HepG2 (cell line): ENCODE results near the gene ZNF32. TPM values are rescaled to one million over a fixed set of nuclear protein-coding genes. Genes with fewer than 3 reads are reported as not detected.

ENCODE experiments used
- ATAC-seq: fragments of 200-7000 bp; cut with Tn5 transposase; 3 replicates; pipeline ENCODE4 v1.9.1; 2020; ENCODE audit warnings: mild to moderate bottlenecking, moderate library complexity
- BruUV-seq: library from RNA; stranded (reverse); fragments of 400-500 nt; replicated peaks from 2 replicates; lab custom pipeline; 2021; lab: Mats Ljungman, UMichigan
- CTCF ChIA-PET: fragments of 300-600 bp; formaldehyde crosslinking; extraction: SDS; loops from one replicate; lab custom pipeline; 2021; ENCODE audit warnings: low total read pairs, inconsistent platforms, low intra/inter-chr PET ratio; lab: Yijun Ruan, JAX
- POLR2A ChIA-PET: fragments of 350-600 bp; sonication (Branson Sonifier 250); formaldehyde crosslinking; loops from one replicate; lab custom pipeline; 2020; ENCODE audit warnings: antibody characterized with exemption, inconsistent platforms; lab: Yijun Ruan, JAX
- DNase-seq: peaks from one replicate; pipeline ENCODE4 v3.0.0-alpha.2; 2015; ENCODE audit warnings: low spot score
- FAIRE-seq: peaks from 3 replicates; lab custom pipeline; 2011; peaks lifted over from hg19 to GRCh38; lab: Jason Lieb, UNC
- H2AFZ ChIP-seq: one replicate; pipeline ENCODE4 v1.6.1; 2011; ENCODE audit warnings: low read length, inconsistent platforms
- H3K27ac ChIP-seq: fragments of 300-600 bp; 3 replicates; pipeline ENCODE4 v1.8.0; 2011; ENCODE audit warnings: mixed run types, mild to moderate bottlenecking, mixed read lengths, low read length, inconsistent platforms; ENCODE audit not compliant: insufficient read depth; ENCODE audit errors: extremely low read length
- H3K27me3 ChIP-seq, 2 experiments: fragments of 200-600 bp in 1 of 2; 2 replicates in 1 of 2; 3 replicates in 1 of 2; pipeline versions ENCODE4 v1.6.0 to v1.8.0; 2011; ENCODE audit warnings: low read length in 2 of 2, mild to moderate bottlenecking in 2 of 2, moderate library complexity in 2 of 2, inconsistent platforms in 1 of 2; ENCODE audit not compliant: insufficient read depth in 2 of 2, control insufficient read depth in 1 of 2
- H3K36me3 ChIP-seq, 2 experiments: fragments of 200-600 bp in 1 of 2; replicated peaks in 1 of 2; 2 replicates in 1 of 2; 3 replicates in 1 of 2; pipeline versions ENCODE4 v1.5.1 to v1.8.0; 2011; ENCODE audit warnings: low read length in 2 of 2, inconsistent platforms in 1 of 2; ENCODE audit not compliant: insufficient read depth in 2 of 2, control insufficient read depth in 1 of 2
- H3K4me1 ChIP-seq: 2 replicates; pipeline ENCODE4 v1.5.1; 2012; ENCODE audit warnings: low read length, inconsistent platforms; ENCODE audit not compliant: insufficient read depth
- H3K4me2 ChIP-seq: 2 replicates; pipeline ENCODE4 v1.6.0; 2011; ENCODE audit warnings: low read depth, low read length, inconsistent platforms
- H3K4me3 ChIP-seq, 3 experiments: fragments of 200-600 bp in 1 of 3; sonication (generic), shearing (Covaris generic) in 1 of 3; replicated peaks in 1 of 3; 2 replicates each; pipeline ENCODE4 v1.5.1; 2011 to 2016; ENCODE audit warnings: low read length in 3 of 3, inconsistent platforms in 2 of 3, low read depth in 2 of 3, mild to moderate bottlenecking in 2 of 3, control low read depth in 1 of 3, mixed read lengths in 1 of 3; ENCODE audit not compliant: insufficient read depth in 1 of 3
- H3K79me2 ChIP-seq: one replicate; pipeline ENCODE4 v1.6.1; 2011; ENCODE audit warnings: low read length, inconsistent platforms; ENCODE audit not compliant: insufficient read depth
- H3K9ac ChIP-seq: 2 replicates; pipeline ENCODE4 v1.6.0; 2011; ENCODE audit warnings: mild to moderate bottlenecking, low read depth, low read length, inconsistent platforms; ENCODE audit not compliant: insufficient read depth
- H3K9me3 ChIP-seq: 2 replicates; pipeline ENCODE4 v1.5.1; 2012; ENCODE audit warnings: mild to moderate bottlenecking, low read length
- H4K20me1 ChIP-seq: 2 replicates; pipeline ENCODE4 v1.6.0; 2011; ENCODE audit warnings: inconsistent platforms, mild to moderate bottlenecking, low read length, moderate library complexity; ENCODE audit not compliant: insufficient read depth
- GATAD2A ChIP-seq: IDR thresholded peaks from 2 replicates; pipeline ENCODE4 v1.6.1; 2016
- KDM2A ChIP-seq: sonication (generic); formaldehyde crosslinking; IDR thresholded peaks from 2 replicates; pipeline ENCODE4 v1.4.0; 2020; ENCODE audit warnings: low read depth, missing genetic modification reagents, borderline replicate concordance
- NONO ChIP-seq, 2 experiments: fragments of 450-650 bp in 1 of 2; sonication (generic) in 1 of 2; formaldehyde crosslinking in 1 of 2; IDR thresholded peaks in 1 of 2; conservative IDR thresholded peaks in 1 of 2; 2 replicates each; pipeline versions ENCODE4 v1.6.1 to v1.8.0; 2017 to 2022; ENCODE audit warnings: mild to moderate bottlenecking in 1 of 2, missing genetic modification reagents in 1 of 2, moderate library complexity in 1 of 2
- SMAD9 ChIP-seq: sonication (generic); formaldehyde crosslinking; IDR thresholded peaks from 2 replicates; pipeline ENCODE4 v1.5.1; 2020; ENCODE audit warnings: mild to moderate bottlenecking, missing genetic modification reagents
- SUZ12 ChIP-seq: fragments of 150-350 bp; IDR thresholded peaks from 2 replicates; pipeline ENCODE4 v1.6.1; 2014; ENCODE audit warnings: low read depth, low read length
- ZNF33B ChIP-seq: sonication (generic); formaldehyde crosslinking; IDR thresholded peaks from 2 replicates; pipeline ENCODE4 v1.5.1; 2020; ENCODE audit warnings: mild to moderate bottlenecking, missing genetic modification reagents
- WGBS: methylation state at CpG from one replicate; pipeline ENCODE4 v1.1.6; 2017; ENCODE audit warnings: low lambda C conversion rate; 5-methylcytosine and 5-hydroxymethylcytosine counted together
- in situ Hi-C: cut with HindIII; loops from 2 replicates; pipeline ENCODE4 v1.10.0; 2017; ENCODE audit warnings: low pct_unique_long_range_greater_than_20kb; ENCODE audit not compliant: extremely low pct_ligation_motif_present
- intact Hi-C: fragments of 100-400 bp; cut with micrococcal nuclease; formaldehyde crosslinking; loops from one replicate; pipeline ENCODE4 v1.10.0; 2022; ENCODE audit not compliant: unreplicated experiment
- polyA plus RNA-seq, 8 experiments: library from polyadenylated mRNA; depleted of rRNA in 3 of 8; stranded (reverse) in 7 of 8; unstranded in 1 of 8; fragments of >200 nt; fragmentation: Illumina TruSeq in 4 of 8; extraction: Trizol in 4 of 8; gene quantifications; 2 replicates each; pipeline versions ENCODE4 v1.2.1 to v1.2.3, GENCODE V29; 2011 to 2016; ENCODE audit warnings: low read depth in 4 of 8, missing spikeins in 1 of 8, mixed read lengths in 1 of 8; ENCODE audit not compliant: insufficient read depth in 1 of 8
- total RNA-seq, 5 experiments: library from RNA; depleted of rRNA; stranded (reverse); fragments of >200 nt; fragmentation: Illumina TruSeq; extraction: Trizol; gene quantifications; 2 replicates each; pipeline ENCODE4 v1.2.3, GENCODE V29; 2016; ENCODE audit warnings: low read depth in 1 of 5
- TF ChIP-seq, protein P1 (sequence below): sonication (generic); formaldehyde crosslinking; IDR thresholded peaks from 2 replicates; pipeline ENCODE4 v1.8.0; 2023; ENCODE audit warnings: mild to moderate bottlenecking, missing genetic modification reagents
- TF ChIP-seq, protein P2 (sequence below): IDR thresholded peaks from 2 replicates; pipeline ENCODE4 v1.6.1; 2016; ENCODE audit warnings: mild to moderate bottlenecking, missing biosample characterization, missing genetic modification reagents
- TF ChIP-seq, protein P3 (sequence below): sonication (generic); formaldehyde crosslinking; IDR thresholded peaks from 2 replicates; pipeline ENCODE4 v1.8.1; 2023; ENCODE audit warnings: mild to moderate bottlenecking, moderate library complexity, missing genetic modification reagents

ZNF32 gene
- total and polyA plus RNA-seq, 2 of the 13 experiments (the other 11 are each of a cell fraction or from before 2014, with no cell fraction given) = 12.5 to 16.9 TPM

DNA sequence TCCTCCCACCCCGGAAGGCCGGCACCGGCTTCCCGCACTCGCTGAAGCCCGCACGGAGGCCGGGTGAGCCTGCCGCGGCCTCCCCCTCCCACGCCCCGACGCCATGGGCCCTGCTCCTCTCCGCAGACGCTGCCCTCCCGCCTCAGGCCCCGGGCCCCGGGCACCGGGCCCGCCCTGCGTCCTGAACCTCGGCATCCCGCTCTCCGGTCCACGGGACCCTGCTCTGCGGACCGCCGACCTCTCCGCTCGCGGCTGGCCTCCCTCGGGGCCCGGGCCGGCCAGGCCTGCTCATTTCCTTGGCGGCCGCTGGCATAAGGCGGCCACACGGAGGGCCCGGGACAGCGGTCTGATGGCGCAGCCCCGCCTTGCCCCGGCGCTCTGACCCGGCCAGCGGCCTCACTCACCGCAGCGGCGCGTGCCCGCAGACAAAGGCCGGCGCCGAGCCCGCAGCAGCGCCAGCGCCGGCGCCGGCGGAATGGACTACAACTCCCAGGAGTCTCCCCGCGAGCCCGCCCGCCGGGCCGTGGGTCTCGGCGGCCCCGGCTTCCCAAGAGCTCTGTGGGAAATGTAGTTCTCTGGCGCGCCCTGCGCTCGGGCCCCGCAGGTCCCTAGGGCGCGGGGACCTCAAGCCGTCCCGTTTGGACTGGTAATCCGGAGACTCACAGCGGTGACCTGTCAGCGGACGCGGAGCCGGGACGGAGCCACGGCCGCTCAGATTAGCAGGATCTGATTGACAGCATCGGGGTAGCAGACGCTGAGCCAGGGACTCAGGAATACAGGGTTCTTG, at the start of gene ZNF32 (continued):
- TF ChIP-seq, protein P1, sequence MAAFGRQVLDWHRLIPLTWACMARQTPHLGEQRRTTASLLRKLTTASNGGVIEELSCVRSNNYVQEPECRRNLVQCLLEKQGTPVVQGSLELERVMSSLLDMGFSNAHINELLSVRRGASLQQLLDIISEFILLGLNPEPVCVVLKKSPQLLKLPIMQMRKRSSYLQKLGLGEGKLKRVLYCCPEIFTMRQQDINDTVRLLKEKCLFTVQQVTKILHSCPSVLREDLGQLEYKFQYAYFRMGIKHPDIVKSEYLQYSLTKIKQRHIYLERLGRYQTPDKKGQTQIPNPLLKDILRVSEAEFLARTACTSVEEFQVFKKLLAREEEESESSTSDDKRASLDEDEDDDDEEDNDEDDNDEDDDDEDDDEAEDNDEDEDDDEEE (CRISPR knock-in tag) = no peak
- TF ChIP-seq, protein P2, sequence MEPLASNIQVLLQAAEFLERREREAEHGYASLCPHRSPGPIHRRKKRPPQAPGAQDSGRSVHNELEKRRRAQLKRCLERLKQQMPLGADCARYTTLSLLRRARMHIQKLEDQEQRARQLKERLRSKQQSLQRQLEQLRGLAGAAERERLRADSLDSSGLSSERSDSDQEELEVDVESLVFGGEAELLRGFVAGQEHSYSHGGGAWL = peak; percentile 34; the same call in 1 of the 2 replicates
- TF ChIP-seq ZNF33B (CRISPR knock-in tag) = no peak
- TF ChIP-seq NONO (IDR thresholded peaks at IDR 0.05) = no peak
- peak; percentile 37; the same call in 1 of the 2 replicates for TF ChIP-seq NONO (CRISPR knock-in tag; conservative IDR thresholded peaks at IDR 0.05)
- TF ChIP-seq GATAD2A (CRISPR knock-in tag) = no peak
- TF ChIP-seq SMAD9 (CRISPR knock-in tag) = no peak
- TF ChIP-seq, protein P3, sequence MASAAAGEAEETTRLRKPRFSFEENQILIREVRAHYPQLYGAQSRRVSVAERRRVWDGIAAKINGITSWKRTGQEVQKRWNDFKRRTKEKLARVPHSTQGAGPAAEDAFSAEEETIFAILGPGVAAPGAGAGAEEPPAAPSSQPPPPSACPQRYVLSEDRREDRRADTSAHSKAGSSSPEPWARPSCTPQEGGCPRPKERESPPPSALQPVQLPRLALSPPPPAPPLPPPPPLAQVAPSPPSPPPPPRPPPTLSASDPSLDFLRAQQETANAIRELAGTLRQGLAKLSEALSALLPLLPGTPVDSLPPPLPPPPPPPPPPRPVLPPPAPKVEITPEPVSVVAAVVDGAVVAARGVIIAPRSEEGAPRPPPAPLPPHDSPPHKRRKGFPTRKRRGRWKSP (CRISPR knock-in tag) = peak; percentile 95

DNA sequence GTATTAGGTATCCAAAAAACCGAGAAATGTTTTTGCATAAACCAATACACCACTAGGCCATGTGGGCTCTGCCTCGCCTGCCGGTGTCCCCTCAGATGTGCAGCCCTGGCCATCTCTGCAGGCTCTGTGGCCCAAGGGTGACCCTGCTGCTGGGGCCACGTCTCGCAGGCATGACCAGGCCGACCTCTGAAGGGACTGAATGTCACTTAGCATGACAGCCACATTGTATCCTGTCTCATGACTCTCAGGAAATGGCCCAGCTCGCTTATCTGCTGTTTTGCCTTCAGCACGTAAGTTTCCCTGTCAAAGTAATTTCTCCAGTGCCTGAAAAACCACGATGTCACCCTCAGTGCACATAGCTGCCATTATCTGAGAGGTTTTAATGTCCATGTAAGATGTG, 49.5 kb upstream of the ZNF32 start:
- WGBS = 20% methylated on average over 6 of the region's 9 CpGs
- CTCF ChIA-PET = no interaction called here
- no peak for ATAC-seq

More for the DNA sequence above, 49.5 kb upstream of the ZNF32 start:
- in situ Hi-C loops (no loop called here), intact Hi-C loops (loop anchor here (10.0 kb wide), 1 partner anchor 87 kb away; no protein-coding TSS in a partner anchor)
- Histone ChIP-seq H3K9ac (no peak overlapping the region), H3K27me3 (peaks cover 0 to 7% of the 10 kb centered on the region in 2 experiments; a peak in 3 of 5 replicates), H3K79me2 (no peaks in the 10 kb centered on the region), H4K20me1 (no peaks in the 10 kb centered on the region), H3K4me2 (no peak overlapping the region), H3K9me3 (no peaks in the 10 kb centered on the region), H2AFZ (no peak overlapping the region), H3K27ac (no peak overlapping the region), H3K4me3 (no peak overlapping the region), H3K4me1 (no peaks in the 10 kb centered on the region), H3K36me3 (no peaks in the 10 kb centered on the region)
- POLR2A ChIA-PET = no interaction called here
- no TSS peak for BruUV-seq
- FAIRE-seq = no peak
- TF ChIP-seq SUZ12 (no peak), KDM2A (CRISPR knock-in tag) (no peak)
- DNase-seq = no peak
